UCSD-AML1 (cell line): Measurements from ENCODE around the gene ARHGEF19.
A peak's percentile ranks its signal among the peaks of the same experiment; 100 is the strongest.
"Not testable (repeated sequence)": the region's sequence is repeated elsewhere in the genome, so short reads cannot be mapped to it uniquely, and the experiment has no call there.

ENCODE experiments used
- DNase-seq: peaks from one replicate; lab custom pipeline; 2025; ENCODE audit not compliant: unreplicated experiment; lab: John Stamatoyannopoulos, UW

Gene ARHGEF19

DNA sequence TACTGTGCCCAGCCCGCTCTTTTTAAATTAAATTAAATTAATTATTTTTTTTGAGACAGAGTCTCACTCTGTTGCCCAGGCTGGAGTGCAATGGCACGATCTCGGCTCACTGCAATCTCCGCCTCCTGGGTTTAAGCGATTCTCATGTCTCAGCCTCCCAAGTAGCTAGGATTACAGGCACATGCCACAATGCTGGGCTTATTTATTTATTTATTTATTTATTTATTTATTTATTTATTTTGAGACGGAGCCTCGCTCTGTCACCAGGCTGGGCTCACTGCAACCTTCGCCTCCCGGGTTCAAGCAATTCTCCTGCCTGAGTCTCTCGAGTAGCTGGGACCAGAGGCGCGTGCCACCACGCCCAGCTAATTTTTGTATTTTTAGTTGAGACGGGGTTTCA is 10.3 kb upstream of the ARHGEF19 start:
- DNase-seq, result not testable (repeated sequence)

DNA sequence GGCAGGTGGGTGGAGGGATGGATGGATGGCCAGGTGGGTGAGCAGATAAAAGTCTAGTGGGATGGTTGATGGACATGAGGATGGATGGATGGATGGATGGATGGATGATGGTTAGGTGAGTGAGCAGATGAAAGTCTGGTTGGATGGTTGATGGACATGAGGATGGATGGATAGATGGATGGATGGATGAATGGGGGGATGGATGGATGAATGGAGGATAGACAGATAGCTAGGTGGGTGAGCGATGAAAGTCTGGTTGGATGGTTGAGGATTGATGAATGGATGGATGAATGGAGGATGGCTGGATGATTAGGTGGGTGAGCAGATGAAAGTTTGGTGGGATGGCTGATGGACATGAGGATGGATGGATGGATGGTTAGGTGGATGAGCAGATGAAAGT is 9.0 kb upstream of the ARHGEF19 start:
- DNase-seq, result no peak

- no peak for DNase-seq
These were observed 7.6 kb upstream of the ARHGEF19 start for GRCh38 chr1:16219968-16220500.

GRCh38 chr1:16218674-16219071 is 6.2 kb upstream of the ARHGEF19 start:
- no peak for DNase-seq

- no peak for DNase-seq
These were observed 5.7 kb upstream of the ARHGEF19 start for GRCh38 chr1:16218014-16218673.

DNA sequence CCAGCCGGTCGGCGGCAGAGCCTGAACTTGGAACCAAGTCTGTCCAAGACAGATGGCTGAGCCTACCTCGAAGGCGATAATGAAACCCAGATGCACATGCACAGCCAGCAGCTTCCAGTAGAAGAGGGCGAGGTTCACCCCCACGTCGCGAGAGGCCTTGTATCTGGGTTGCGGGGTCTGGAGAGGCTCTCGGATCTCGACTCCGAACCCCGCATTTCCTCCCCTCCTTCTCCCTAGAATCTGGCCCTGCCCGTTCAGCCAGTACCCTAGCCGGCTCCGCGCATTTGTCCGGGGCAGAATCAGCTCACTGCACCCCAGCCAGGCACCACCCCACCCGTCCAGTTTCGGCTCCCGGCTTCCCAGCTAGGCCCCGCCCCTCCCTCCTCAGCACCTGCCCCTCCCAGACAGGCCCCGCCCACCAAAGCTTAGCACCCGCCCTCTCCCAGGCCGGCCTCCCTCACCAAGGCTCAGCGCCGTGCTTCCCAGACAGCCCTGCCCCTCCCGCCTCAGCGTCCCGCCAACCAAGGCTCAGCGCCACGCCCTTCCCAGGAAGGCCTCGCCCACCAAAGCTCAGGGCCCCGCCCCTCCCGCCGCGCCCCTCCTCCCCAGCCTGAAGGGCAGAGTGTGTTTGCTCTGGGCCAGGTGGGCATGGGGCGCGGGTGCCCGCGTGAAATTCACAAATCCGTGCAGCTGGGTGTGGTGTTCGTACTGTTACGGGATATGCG is 4.8 kb upstream of the ARHGEF19 start:
- DNase-seq, result peak; percentile 87

- DNase-seq, result peak; percentile 74
These were observed 3.7 kb upstream of the ARHGEF19 start for GRCh38 chr1:16215882-16216753.

GRCh38 chr1:16215240-16215639 is 2.8 kb upstream of the ARHGEF19 start:
- DNase-seq, result not testable (repeated sequence)

- not testable (repeated sequence) for DNase-seq
These were observed 1.1 kb upstream of the ARHGEF19 start for GRCh38 chr1:16213544-16213943.

DNA sequence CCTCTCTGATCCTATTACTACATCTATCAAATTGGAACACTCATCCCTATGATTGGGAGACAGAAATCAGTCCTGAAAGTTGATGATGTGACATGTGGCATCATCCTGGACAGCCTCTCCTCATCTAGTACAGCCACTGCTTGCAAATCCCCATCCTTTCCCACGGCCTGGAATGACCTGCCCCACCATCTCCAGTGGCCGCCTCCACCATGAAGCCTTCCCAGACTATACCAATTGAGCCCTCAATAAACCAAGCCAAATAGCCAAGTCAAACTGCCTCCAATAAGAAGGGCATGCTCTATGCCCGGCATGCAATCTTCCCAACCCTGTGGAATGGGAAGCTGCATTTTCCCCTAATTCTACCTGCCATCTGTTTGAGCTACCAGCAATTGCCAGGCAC is 561 bp upstream of the ARHGEF19 start:
- no peak for DNase-seq

DNA sequence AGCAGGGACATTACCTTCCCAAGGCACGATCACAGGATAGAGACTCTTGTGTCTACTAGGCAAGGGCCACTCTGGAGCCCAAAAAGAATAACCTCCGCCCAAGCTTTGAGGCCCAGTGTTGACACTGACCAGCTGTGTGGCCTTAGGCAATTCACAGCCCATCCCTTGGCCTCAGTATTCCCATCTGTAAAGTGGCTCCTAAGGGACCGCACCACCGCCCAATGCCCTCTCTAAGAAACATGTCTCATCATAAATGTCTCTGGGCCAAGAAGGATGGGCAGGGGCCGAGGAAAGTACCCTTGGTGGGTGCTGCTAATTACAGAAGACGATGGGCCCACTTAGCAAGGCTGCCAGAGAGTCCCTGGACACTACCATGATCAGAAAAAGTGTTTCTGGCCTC is 628 bp downstream of the ARHGEF19 start:
- no peak for DNase-seq

GRCh38 chr1:16210581-16210980 is 1.9 kb downstream of the ARHGEF19 start:
- no peak for DNase-seq

GRCh38 chr1:16209847-16210407 is 2.5 kb downstream of the ARHGEF19 start:
- no peak for DNase-seq

GRCh38 chr1:16209132-16209846 is 3.2 kb downstream of the ARHGEF19 start:
- no peak for DNase-seq

DNA sequence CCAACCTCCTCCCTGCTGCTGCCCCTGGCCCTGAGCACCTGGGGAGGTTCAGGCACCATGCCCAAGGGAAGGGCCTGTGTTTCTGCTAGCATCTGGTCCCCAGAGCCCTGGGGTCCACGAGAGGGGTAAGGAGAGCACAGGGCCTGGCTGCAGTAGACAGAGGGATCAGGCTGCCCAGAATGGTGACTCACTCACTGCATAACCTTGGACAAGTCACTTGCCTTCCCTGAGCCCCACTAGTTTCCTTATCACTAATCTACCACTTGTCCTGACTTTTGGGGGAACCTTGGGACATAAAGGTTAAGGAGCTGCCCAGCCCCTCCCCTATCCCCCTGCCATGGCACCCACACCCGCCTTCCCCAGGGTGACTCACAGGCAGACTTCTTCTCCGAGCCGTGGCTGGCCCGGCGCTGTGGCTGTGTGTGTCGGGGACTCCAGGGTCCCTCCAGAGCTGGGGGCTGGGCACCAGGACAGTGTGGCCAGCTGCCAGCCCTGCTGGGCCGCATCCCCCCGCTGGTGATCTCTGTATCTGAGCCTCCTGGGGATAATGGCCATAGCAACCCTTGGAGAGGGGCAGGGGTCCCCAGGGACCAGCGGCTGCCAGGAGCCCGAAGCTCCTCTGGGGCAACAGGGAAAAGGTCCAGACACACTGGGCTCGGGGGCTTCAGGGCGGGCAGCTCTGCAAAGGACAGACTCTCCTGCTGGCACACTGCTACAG is 4.0 kb downstream of the ARHGEF19 start:
- no peak for DNase-seq

- DNase-seq, result no peak
These were observed 4.9 kb downstream of the ARHGEF19 start for GRCh38 chr1:16207318-16208269.

- peak; percentile 97 for DNase-seq
These were observed 5.7 kb downstream of the ARHGEF19 start for GRCh38 chr1:16206547-16207317.
